HepG2 (cell line): ENCODE data around the gene NRBP1. TPM values are rescaled to one million over a fixed set of nuclear protein-coding genes. Genes with fewer than 3 reads are reported as not detected.
A peak's percentile ranks its signal among the peaks of the same experiment; 100 is the strongest.

Experiments used
- ARID3A ChIP-seq: IDR thresholded peaks from 2 replicates; pipeline ENCODE4 v1.6.1; 2012; ENCODE audit warnings: low read depth, low read length, improper control_type of control experiment
- HOMEZ ChIP-seq: IDR thresholded peaks from 2 replicates; pipeline ENCODE4 v1.6.1; 2016; ENCODE audit warnings: low read depth
- KIAA2018 ChIP-seq: sonication (generic); formaldehyde crosslinking; IDR thresholded peaks from 2 replicates; pipeline ENCODE4 v1.5.0; 2020; ENCODE audit warnings: mild to moderate bottlenecking, missing genetic modification reagents, borderline replicate concordance
- NCOR1 ChIP-seq: fragments of 200-600 bp; sonication (generic); IDR thresholded peaks from 2 replicates; pipeline ENCODE4 v1.7.0; 2017; ENCODE audit warnings: antibody characterized with exemption, low read length, borderline replicate concordance
- ZNF180 ChIP-seq: sonication (generic); formaldehyde crosslinking; IDR thresholded peaks from 2 replicates; pipeline ENCODE4 v1.4.0; 2020; ENCODE audit warnings: low read depth, missing genetic modification reagents, borderline replicate concordance
- polyA plus RNA-seq, 8 experiments: library from polyadenylated mRNA; depleted of rRNA in 3 of 8; stranded (reverse) in 7 of 8; unstranded in 1 of 8; fragments of >200 nt; fragmentation: Illumina TruSeq in 4 of 8; extraction: Trizol in 4 of 8; gene quantifications; 2 replicates each; pipeline versions ENCODE4 v1.2.1 to v1.2.3, GENCODE V29; 2011 to 2016; ENCODE audit warnings: low read depth in 4 of 8, missing spikeins in 1 of 8, mixed read lengths in 1 of 8; ENCODE audit not compliant: insufficient read depth in 1 of 8
- total RNA-seq, 5 experiments: library from RNA; depleted of rRNA; stranded (reverse); fragments of >200 nt; fragmentation: Illumina TruSeq; extraction: Trizol; gene quantifications; 2 replicates each; pipeline ENCODE4 v1.2.3, GENCODE V29; 2016; ENCODE audit warnings: low read depth in 1 of 5
- TF ChIP-seq, protein P1 (sequence below), 2 experiments: sonication (generic) in 1 of 2; formaldehyde crosslinking in 1 of 2; IDR thresholded peaks; 2 replicates each; pipeline versions ENCODE4 v1.6.1 to v1.9.0; 2014 to 2022; ENCODE audit warnings: antibody characterized with exemption in 1 of 2, borderline replicate concordance in 1 of 2, inconsistent platforms in 1 of 2, low read depth in 1 of 2, missing genetic modification reagents in 1 of 2
- TF ChIP-seq, protein P2 (sequence below): IDR thresholded peaks from 2 replicates; pipeline ENCODE4 v1.6.1; 2018; ENCODE audit warnings: missing genetic modification reagents

The NRBP1 gene
- total and polyA plus RNA-seq, 2 of the 13 experiments (the other 11 are each of a cell fraction or from before 2014, with no cell fraction given), result 165 to 240 TPM

GRCh38 chr2:27428213-27428977 lies at the start of gene NRBP1 (continued):
- TF ChIP-seq, protein P1, sequence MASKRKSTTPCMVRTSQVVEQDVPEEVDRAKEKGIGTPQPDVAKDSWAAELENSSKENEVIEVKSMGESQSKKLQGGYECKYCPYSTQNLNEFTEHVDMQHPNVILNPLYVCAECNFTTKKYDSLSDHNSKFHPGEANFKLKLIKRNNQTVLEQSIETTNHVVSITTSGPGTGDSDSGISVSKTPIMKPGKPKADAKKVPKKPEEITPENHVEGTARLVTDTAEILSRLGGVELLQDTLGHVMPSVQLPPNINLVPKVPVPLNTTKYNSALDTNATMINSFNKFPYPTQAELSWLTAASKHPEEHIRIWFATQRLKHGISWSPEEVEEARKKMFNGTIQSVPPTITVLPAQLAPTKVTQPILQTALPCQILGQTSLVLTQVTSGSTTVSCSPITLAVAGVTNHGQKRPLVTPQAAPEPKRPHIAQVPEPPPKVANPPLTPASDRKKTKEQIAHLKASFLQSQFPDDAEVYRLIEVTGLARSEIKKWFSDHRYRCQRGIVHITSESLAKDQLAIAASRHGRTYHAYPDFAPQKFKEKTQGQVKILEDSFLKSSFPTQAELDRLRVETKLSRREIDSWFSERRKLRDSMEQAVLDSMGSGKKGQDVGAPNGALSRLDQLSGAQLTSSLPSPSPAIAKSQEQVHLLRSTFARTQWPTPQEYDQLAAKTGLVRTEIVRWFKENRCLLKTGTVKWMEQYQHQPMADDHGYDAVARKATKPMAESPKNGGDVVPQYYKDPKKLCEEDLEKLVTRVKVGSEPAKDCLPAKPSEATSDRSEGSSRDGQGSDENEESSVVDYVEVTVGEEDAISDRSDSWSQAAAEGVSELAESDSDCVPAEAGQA (IDR thresholded peaks at IDR 0.05; ENCODE audit: low read depth), result no peak
- TF ChIP-seq, protein P1 (CRISPR knock-in tag; IDR thresholded peaks at IDR 0.05; ENCODE audit: borderline replicate concordance), result peak; percentile 41; the same call in 1 of the 2 replicates
- TF ChIP-seq, protein P2, sequence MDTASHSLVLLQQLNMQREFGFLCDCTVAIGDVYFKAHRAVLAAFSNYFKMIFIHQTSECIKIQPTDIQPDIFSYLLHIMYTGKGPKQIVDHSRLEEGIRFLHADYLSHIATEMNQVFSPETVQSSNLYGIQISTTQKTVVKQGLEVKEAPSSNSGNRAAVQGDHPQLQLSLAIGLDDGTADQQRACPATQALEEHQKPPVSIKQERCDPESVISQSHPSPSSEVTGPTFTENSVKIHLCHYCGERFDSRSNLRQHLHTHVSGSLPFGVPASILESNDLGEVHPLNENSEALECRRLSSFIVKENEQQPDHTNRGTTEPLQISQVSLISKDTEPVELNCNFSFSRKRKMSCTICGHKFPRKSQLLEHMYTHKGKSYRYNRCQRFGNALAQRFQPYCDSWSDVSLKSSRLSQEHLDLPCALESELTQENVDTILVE (CRISPR knock-in tag), result peak; percentile 87; the same call in 1 of the 2 replicates
- TF ChIP-seq KIAA2018 (CRISPR knock-in tag), result peak; percentile 30; the same call in 1 of the 2 replicates
- no peak for TF ChIP-seq ARID3A
- TF ChIP-seq HOMEZ, result peak; percentile 45
- TF ChIP-seq NCOR1, result peak; percentile 40; the same call in 1 of the 2 replicates
- TF ChIP-seq ZNF180 (CRISPR knock-in tag), result 0 out of 2 replicates have a peak, but pooled peaks have one; percentile 67
